ENCODE measurements around the gene EIF3D.

The EIF3D gene

GRCh38 chr22:36506637-36507517 lies 22.1 kb downstream of the EIF3D start, which contains the start of gene FOXRED2:
TSS of gene FOXRED2 (minus strand) at chr22:36507040. CDS start at chr22:36506422, 618 bp downstream.
- peak; percentile 88 to 90 for DNase-seq

DNA sequence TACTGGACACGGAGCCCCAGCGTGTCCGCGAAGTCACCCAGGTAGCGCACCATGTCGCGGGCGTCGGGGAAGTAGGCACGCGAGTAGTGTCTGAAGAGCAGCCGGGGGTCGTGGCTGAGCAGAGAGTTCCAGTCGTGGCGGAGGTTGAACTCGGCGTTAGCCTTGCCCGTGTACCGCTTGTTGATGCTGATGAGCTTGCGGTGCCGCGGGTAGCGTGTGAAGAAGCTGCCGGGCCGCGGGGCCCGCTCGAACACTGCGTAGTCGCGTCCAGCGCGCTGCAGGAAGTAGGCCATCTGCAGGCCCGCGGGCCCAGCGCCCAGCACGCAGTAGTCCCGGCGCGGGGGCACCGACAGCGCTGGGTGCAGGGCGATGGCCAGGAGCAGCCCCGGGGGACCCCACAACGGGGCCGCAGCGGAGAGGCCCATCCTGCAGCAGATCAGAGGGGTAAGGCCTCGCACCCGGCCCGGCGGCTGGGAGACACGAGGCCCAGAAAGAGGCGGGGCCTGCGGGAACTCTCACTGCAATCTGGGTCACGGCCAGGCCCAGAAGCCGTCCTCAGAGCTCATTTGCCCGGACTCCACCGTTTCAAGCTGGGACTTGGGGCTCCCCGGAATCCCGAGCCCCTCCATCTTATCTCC lies 22.8 kb downstream of the EIF3D start:
- DNase-seq = no peak

GRCh38 chr22:36497910-36498665 lies 30.9 kb downstream of the EIF3D start:
- DNase-seq = no peak

DNA sequence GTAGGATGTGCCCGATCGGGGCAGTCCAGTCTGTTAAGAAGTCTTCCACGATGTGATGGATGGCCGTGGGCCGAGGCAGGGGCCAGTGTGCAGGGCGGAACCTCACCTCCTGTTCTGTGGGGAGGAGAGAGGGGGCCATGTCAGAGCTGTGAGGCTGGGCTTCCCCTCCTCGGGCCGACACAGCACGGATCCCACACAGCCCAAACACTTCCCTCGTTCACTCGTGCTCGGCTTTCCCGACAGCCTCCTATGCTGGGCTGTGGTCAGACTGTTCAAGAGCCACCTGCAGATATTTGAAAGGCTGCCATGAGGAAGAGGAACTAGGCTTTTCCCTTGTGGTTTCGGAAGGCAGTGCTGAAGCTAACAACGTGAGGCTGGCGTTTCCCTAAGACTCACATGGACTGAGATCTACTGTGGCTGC lies 35.3 kb downstream of the EIF3D start:
- DNase-seq = peak; percentile 21 to 61

DNA sequence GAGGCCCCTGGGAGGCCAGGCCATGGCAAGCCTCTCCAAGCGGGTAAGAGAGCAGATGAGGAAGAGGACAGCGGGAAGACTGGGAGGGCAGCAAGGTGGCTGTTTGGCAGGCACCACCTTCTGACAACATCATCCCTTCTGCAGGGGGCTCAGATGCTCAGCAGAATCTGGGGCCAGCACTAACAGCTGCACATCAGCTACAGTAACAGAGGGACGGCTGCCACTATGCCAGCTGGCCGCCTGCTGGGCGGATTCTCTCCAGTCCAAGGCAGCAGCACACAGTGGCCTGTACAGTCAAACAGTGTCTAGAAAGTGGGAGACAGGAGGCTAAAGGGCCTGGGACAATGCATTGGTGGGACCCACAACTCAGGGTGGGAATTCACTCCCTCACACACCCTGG lies 36.9 kb downstream of the EIF3D start:
- no peak for DNase-seq

DNA sequence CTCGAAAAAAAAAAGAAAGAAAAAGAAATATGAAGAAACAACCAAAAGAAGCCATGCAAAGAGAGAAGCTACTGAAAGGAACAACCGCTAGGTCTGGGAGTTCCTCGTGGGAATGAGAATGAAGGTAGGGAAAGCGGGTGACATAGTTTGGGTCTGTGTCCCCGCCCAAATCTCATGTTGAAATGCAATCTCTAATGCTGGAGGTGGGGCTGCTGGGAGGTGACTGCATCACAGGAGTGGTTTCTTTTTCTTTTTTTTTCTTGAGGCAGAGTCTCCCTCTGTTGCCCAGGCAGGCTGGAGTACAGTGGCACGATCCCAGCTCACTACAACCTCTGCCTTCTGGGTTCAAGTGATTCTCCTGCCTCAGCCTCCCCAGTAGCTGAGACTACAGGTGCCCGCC lies 37.8 kb downstream of the EIF3D start:
- no peak for DNase-seq

GRCh38 chr22:36486619-36487384 lies 42.2 kb downstream of the EIF3D start:
- DNase-seq = peak; percentile 66 to 76

DNA sequence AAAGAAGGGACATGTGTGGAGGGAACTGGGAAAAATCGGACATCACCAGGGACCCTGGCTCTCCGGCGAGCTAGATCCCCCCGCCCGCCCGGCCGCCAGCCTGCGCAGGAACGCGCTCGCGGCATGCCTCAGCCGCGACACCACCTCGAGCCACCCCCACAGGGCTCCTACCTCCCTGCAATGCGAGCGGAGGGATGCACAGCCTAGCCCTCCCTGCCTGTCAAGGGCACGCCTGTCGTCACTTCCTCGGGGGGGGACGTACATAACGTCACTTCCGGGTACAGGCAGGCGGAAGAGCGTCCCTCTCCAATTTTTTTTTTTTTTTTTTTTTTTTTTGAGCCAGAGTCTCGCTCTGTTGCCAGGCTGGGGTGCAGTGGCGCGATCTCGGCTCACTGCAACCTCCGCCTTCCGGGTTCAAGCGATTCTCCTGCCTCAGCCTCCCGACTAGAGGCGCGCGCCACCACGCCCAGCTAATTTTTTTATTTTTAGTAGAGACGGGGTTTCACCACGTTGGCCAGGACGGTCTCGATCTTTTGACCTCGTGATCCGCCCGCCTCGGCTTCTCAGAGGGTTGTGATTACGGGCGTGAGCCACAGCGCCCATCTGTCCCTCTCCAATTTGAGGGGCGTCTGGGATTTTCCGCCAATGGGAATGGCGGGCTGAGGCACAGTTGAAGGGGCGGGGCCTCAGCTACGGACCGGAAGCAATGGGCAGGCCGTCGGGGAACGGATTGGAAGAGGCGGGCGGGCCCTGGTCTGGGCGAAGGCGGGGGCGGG lies 47.4 kb downstream of the EIF3D start, which contains the start of gene TXN2:
Gene TXN2, minus strand, starts transcription at position 248 of the 776 bp plus-strand sequence. CDS start 803 bp downstream, outside the sequence.
- DNase-seq = peak; percentile 97

- DNase-seq = no peak
These were observed 48.0 kb downstream of the EIF3D start for GRCh38 chr22:36480941-36481392.

DNA sequence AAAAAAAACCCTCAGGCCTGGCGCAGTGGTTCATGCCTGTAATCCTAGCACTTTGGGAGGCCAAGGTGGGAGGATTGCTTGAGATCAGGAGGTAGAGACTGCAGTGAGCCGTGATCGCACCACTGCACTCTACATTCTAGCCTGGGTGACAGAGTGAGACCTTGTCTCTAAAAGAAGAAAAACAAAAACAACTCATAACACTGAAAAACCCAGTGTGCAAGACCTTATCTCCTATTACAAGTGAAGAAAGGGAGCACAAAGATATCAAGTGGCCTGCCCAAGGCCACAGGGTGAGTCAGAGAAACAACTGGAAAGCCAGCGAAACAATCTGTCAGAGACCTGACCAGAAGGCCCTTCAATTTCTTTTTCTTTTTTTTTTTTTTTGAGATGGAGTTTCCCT lies 50.0 kb downstream of the EIF3D start:
- no peak for DNase-seq

- no peak for DNase-seq
These were observed 53.6 kb downstream of the EIF3D start for GRCh38 chr22:36475341-36475740.

DNA sequence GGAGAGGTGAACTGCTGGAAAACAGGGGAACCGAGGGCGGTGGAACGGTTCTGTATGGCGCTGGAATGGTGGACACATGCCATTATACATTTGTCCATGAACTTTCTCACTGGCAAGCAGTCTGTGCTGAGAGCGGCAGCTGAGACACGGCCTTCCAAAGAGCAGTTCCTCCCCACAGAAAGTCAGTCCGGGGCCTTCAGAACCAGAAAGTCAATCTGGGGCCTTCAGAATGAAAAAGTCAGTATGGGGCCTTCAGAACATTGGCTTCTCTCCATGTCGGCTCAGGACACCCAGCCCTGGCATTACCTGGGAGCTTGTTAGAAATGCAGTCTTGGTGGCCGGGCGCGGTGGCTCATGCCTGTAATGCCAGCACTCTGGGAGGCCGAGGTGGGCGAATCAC lies 56.3 kb downstream of the EIF3D start:
- no peak for DNase-seq

GRCh38 chr22:36471341-36471821 lies 57.6 kb downstream of the EIF3D start:
- no peak for DNase-seq

DNA sequence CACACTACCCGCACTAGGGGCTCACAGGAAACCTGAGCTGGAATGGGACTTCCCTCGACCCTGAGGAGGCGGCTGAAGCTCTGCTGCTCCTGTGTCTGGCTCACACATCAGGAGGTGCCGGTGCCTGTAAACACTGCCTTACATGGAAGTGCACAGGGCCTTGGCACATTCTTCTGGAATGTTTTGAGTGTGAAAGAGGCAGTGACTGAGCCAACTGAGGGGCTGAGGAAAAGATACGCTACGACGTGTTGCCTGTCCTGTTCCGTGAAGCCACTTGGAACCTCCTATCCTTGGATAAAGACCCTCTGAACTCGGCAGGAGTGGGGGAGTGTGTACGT lies 58.0 kb downstream of the EIF3D start:
- no peak for DNase-seq

DNA sequence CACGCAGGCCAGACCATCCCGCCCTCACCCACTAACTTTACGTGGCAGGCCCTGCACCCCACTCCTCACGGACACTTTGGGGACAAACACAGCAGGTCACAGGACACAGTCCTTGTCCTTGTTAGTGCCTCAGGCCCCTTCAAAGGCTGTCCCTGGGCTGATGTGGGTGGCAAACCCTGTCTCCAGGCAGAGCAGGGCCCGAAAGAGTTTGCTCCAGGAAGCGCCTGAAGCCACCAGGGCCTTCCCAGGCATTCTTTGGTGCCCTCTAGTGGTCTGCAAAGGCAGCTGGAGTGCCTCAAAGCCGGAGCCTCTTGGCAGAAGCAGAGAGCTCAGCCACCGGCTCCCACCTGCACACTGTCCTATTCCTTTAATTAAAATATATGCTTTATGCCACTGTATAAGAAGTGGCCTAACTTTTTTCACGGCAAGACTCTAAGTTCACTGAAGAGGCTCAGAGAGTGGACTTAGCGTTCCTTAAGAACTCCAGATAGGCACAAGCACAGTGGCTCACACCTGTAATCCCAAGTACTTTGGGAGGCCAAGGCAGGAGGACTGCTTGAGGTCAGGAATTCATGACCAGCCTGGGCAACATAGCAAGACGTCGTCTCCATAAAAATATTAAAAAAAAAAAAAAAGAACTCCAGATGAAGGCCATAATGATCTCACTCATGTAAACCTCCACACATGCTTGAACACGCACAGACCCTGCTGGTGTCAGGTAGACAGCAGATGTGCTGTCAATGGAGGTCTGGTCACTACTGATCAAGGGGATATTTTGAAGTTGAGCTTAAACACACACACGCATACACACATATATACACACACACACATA lies 58.6 kb downstream of the EIF3D start:
- peak; percentile 90 for DNase-seq

DNA sequence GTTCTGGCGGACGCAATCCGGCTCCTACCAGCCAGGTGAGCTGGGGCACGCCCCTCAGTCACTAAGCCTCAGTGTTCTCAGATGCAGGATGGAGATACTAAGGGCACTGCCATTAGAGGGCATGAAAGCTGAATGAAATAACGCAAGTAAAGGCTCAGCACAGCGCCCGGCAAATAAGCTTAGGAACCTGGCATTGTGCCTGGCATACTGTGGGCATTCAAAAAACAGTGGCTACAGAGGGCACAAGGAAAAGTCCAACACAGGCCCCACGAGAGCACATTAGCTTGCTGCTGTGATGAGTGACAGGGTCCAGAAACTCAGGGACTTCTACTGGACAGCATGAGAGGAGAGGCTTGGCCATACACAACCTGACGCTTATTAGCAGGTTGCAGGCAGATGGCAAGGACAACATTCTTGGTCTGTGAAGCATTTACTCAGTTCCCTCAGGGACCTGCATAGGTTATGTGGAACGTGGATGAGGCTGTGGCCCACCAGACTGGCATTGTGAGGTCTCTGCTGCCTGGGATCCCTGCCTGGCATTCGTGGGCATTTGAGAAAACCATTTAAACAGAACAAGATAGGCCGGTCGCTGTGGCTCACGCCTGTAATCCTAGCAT lies 59.8 kb downstream of the EIF3D start:
- no peak for DNase-seq

DNA sequence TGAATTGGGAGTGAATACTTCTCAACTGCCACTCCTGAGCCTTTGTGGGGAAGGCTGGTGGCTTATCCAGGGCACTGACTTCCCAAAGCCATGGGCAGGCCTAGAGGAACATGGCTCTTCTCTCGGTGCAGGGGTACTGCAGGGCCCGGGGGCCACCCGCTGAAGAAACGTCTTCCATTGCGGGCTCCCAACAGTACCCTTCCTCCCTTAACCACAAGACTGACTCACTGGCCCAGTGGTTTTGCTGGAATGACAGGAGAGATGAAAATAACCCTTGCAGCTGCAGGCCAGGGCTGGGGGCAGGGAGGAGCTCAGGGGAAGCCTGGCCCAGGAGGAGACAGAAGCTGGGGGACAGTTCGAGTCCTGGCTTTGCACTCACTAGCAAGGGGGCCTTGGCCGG lies 61.0 kb downstream of the EIF3D start:
- DNase-seq = no peak

GRCh38 chr22:36467042-36467810 lies 61.7 kb downstream of the EIF3D start:
- DNase-seq = no peak

DNA sequence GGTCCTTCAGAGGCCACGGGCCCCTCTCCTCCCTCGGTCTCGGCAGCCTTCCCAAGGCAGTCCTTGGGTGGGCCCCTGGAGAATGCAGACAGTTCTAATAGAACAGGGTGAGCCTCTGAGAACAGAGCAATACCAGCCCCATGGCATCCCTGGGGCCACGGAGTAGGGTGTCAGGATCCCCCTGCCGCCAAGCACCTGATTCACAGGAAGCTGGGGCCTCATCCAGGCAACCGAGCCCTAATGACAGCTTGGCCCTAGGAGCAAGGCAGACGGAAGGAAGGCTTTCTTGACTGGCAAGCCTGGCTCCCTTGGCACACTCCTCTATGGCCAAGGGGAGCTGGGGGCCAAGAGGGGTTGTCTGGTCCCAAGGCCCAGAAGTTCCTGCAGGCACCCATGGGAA lies 62.7 kb downstream of the EIF3D start:
- no peak for DNase-seq
